Panc1 (cell line): ENCODE results near the gene FBXL16.

Experiments used
- CTCF ChIP-seq: fragments of 450-650 bp; IDR thresholded peaks from 2 replicates; pipeline ENCODE4 v1.5.1; 2017; ENCODE audit warnings: mild to moderate bottlenecking
- POLR2AphosphoS5 ChIP-seq: IDR thresholded peaks from 2 replicates; pipeline ENCODE4 v1.6.1; 2012; ENCODE audit warnings: mild to moderate bottlenecking, low read depth, low read length, moderate library complexity

GRCh38 chr16:739560-740458, 34.2 kb upstream of the FBXL16 start:
- TF ChIP-seq CTCF = no peak
- no peak for TF ChIP-seq POLR2AphosphoS5
